CD8-positive, alpha-beta memory T cell (primary cell): ENCODE data around the gene SAMD8. TPM values are rescaled to one million over a fixed set of nuclear protein-coding genes. Genes with fewer than 3 reads are reported as not detected.

Experiments
- CTCF ChIA-PET: fragments of 350-600 bp; sonication (Branson Sonifier 250); formaldehyde crosslinking; loops from one replicate; lab custom pipeline; 2021; ENCODE audit warnings: antibody characterized with exemption; lab: Charles Lee
- POLR2A ChIA-PET: fragments of 350-600 bp; sonication (Branson Sonifier 250); formaldehyde crosslinking; loops from one replicate; lab custom pipeline; 2021; ENCODE audit warnings: antibody characterized with exemption; lab: Charles Lee
- DNase-seq, 5 donors: peaks; one replicate each; pipeline versions ENCODE4 v3.0.0 to v3.0.0-alpha.2; 2020 to 2022; ENCODE audit warnings: mixed read lengths in 1 of 5
- H3K27ac ChIP-seq: one replicate; pipeline ENCODE4 v1.7.0; 2013; ENCODE audit warnings: low read depth, mild to moderate bottlenecking, low read length, moderate library complexity
- H3K27me3 ChIP-seq: 2 replicates; pipeline ENCODE4 v1.7.0; 2013; ENCODE audit warnings: low read length, mild to moderate bottlenecking; ENCODE audit not compliant: insufficient read depth, poor library complexity, severe bottlenecking
- H3K36me3 ChIP-seq: 2 replicates; pipeline ENCODE4 v1.7.0; 2013; ENCODE audit warnings: mild to moderate bottlenecking, low read length, moderate library complexity; ENCODE audit not compliant: insufficient read depth
- H3K4me1 ChIP-seq: 2 replicates; pipeline ENCODE4 v1.7.0; 2013; ENCODE audit warnings: mild to moderate bottlenecking, low read length, moderate library complexity; ENCODE audit not compliant: insufficient read depth
- H3K4me3 ChIP-seq: 2 replicates; pipeline ENCODE4 v1.7.0; 2013; ENCODE audit warnings: mild to moderate bottlenecking, low read length
- H3K9me3 ChIP-seq: 2 replicates; pipeline ENCODE4 v1.7.0; 2013; ENCODE audit warnings: mild to moderate bottlenecking, low read length
- H3K27ac Mint-ChIP-seq, 8 donors: one replicate each; pipeline ENCODE4 v1.8.0; 2020 to 2021; ENCODE audit warnings: mixed read lengths in 8 of 8, mild to moderate bottlenecking in 6 of 8, inconsistent platforms in 3 of 8, moderate library complexity in 3 of 8
- H3K27me3 Mint-ChIP-seq, 2 donors: one replicate each; pipeline ENCODE4 v1.8.0; 2020 to 2021; ENCODE audit warnings: mixed read lengths in 2 of 2, mild to moderate bottlenecking in 1 of 2, moderate library complexity in 1 of 2
- H3K36me3 Mint-ChIP-seq, 3 donors: one replicate each; pipeline ENCODE4 v1.8.0; 2020 to 2021; ENCODE audit warnings: mixed read lengths in 3 of 3, inconsistent platforms in 1 of 3, mild to moderate bottlenecking in 1 of 3
- H3K4me1 Mint-ChIP-seq, 3 donors: one replicate each; pipeline ENCODE4 v1.8.0; 2020 to 2021; ENCODE audit warnings: mixed read lengths in 3 of 3, inconsistent platforms in 1 of 3, mild to moderate bottlenecking in 1 of 3
- H3K4me3 Mint-ChIP-seq, 7 donors: one replicate each; pipeline ENCODE4 v1.8.0; 2020 to 2021; ENCODE audit warnings: mixed read lengths in 7 of 7, mild to moderate bottlenecking in 6 of 7, moderate library complexity in 4 of 7, inconsistent platforms in 2 of 7
- H3K9me3 Mint-ChIP-seq, 5 donors: one replicate each; pipeline ENCODE4 v1.8.0; 2020 to 2022; ENCODE audit warnings: mixed read lengths in 5 of 5, mild to moderate bottlenecking in 3 of 5, moderate library complexity in 2 of 5, inconsistent platforms in 1 of 5
- polyA plus RNA-seq: library from polyadenylated mRNA; unstranded; fragments of 300-500 nt; fragmentation: Illumina TruSeq; gene quantifications from one replicate; pipeline ENCODE4 v1.2.3, GENCODE V29; 2021
- total RNA-seq, 2 experiments: library from RNA; stranded (reverse); gene quantifications; one replicate each; pipeline ENCODE4 v1.2.3, GENCODE V29; 2021

Gene SAMD8
- total and polyA plus RNA-seq, 3 experiments from 2014 or later, result 5.9 to 16.4 (median 15.0) TPM

- Histone ChIP-seq H3K4me3 (no peak overlapping the region), H3K27ac (peak overlapping the region; percentile 18), H3K27me3 (no peaks in the 10 kb centered on the region), H3K9me3 (no peaks in the 10 kb centered on the region), H3K4me1 (peaks cover 25% of the 10 kb centered on the region), H3K36me3 (peaks cover 8% of the 10 kb centered on the region)
- H3K36me3 Mint-ChIP-seq, result peaks cover 0 to 23% (median 3%) of the 10 kb centered on the region in 3 donors
- ChIA-PET CTCF (interaction anchor here (0.7 to 10.5 kb wide), 4 partner anchors 11 to 26 kb away, joined by 3 to 168 read pairs (median 4); partner anchors contain the start of gene COMTD1), POLR2A (no interaction called here)
- no peak for DNase-seq
- no peaks in the 10 kb centered on the region for H3K9me3 Mint-ChIP-seq
- H3K27me3 Mint-ChIP-seq, result peaks cover 0 to 2% of the 10 kb centered on the region in 2 donors
- peak overlapping the region in 6 of 8 donors; percentile 26 to 99 (median 65) for H3K27ac Mint-ChIP-seq
- H3K4me1 Mint-ChIP-seq, result peaks cover 21 to 27% (median 22%) of the 10 kb centered on the region in 3 donors
- peak overlapping the region in 5 of 7 donors; percentile 26 to 75 (median 43) for H3K4me3 Mint-ChIP-seq
Measured at GRCh38 chr10:75208181-75208580, 96.7 kb downstream of the SAMD8 start.

GRCh38 chr10:75209086-75209920, 97.8 kb downstream of the SAMD8 start:
- no peaks in the 10 kb centered on the region for H3K9me3 ChIP-seq
- Mint-ChIP-seq H3K27me3 (peaks cover 0 to 2% of the 10 kb centered on the region in 2 donors), H3K36me3 (peaks cover 3 to 31% (median 5%) of the 10 kb centered on the region in 3 donors), H3K4me3 (peak overlapping the region; percentile 96 to 100 (median 98)), H3K27ac (peak overlapping the region; percentile 99 to 100 (median 100)), H3K4me1 (peaks cover 24 to 33% (median 29%) of the 10 kb centered on the region in 3 donors), H3K9me3 (no peaks in the 10 kb centered on the region)
- CTCF ChIA-PET, result interaction anchor here (1.4 to 10.5 kb wide), 9 partner anchors 14 to 965 kb away, joined by 4 to 168 read pairs (median 6); partner anchors contain the start of genes COMTD1 and SAMD8
- peaks cover 15% of the 10 kb centered on the region for H3K36me3 ChIP-seq
- H3K27ac ChIP-seq, result peak overlapping the region; percentile 98
- peak overlapping the region; percentile 89 for H3K4me3 ChIP-seq
- no peaks in the 10 kb centered on the region for H3K27me3 ChIP-seq
- peak in 1 of 5 donors; percentile 52 for DNase-seq
- POLR2A ChIA-PET, result interaction anchor here (0.6 to 3.4 kb wide), 6 partner anchors 10 to 99 kb away, joined by 3 to 56 read pairs (median 6); partner anchors contain the start of genes COMTD1 and SAMD8
- peaks cover 25% of the 10 kb centered on the region for H3K4me1 ChIP-seq

DNA sequence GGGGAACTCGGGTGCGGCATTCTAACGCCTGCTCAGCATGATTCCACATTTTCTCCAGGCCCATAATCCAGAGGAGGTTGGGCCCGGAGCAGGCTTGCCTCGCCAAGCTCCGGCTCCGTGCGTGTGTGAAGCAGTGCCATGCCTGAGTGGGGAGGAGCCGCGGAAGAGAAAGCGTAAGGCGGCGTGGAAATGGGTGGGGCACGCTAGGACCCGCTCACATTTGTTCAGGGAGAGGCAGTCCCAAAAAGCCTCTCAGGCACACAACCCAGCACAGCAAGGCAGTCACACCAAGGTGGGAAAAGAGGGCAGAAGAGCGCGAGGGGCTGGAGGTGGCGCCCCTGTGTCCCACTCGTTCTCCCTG, 98.4 kb downstream of the SAMD8 start:
- Histone ChIP-seq H3K27ac (peak overlapping the region; percentile 98), H3K36me3 (peaks cover 18% of the 10 kb centered on the region), H3K4me3 (peak overlapping the region; percentile 89), H3K27me3 (no peaks in the 10 kb centered on the region), H3K9me3 (no peaks in the 10 kb centered on the region), H3K4me1 (peaks cover 25% of the 10 kb centered on the region)
- CTCF ChIA-PET, result interaction anchor here (1.0 to 10.5 kb wide), 11 partner anchors 9 to 966 kb away, joined by 3 to 168 read pairs (median 5); partner anchors contain the start of genes COMTD1 and SAMD8
- DNase-seq, result peak; percentile 64 to 86 (median 81)
- POLR2A ChIA-PET, result interaction anchor here (0.6 to 3.4 kb wide), 5 partner anchors 9 to 99 kb away, joined by 3 to 56 read pairs (median 9); partner anchors contain the start of genes COMTD1 and SAMD8
- Mint-ChIP-seq H3K9me3 (no peaks in the 10 kb centered on the region), H3K4me3 (peak overlapping the region; percentile 96 to 100 (median 98)), H3K36me3 (peaks cover 3 to 37% (median 5%) of the 10 kb centered on the region in 3 donors), H3K4me1 (peaks cover 25 to 38% (median 32%) of the 10 kb centered on the region in 3 donors), H3K27ac (peak overlapping the region; percentile 99 to 100 (median 100)), H3K27me3 (peaks cover 0 to 2% of the 10 kb centered on the region in 2 donors)

- peak within 1 kb of the TSS; percentile 96 to 100 (median 98) for H3K4me3 Mint-ChIP-seq
- peaks cover 26 to 39% (median 32%) of the 10 kb centered on the region in 3 donors for H3K4me1 Mint-ChIP-seq
- peak within 1 kb of the TSS; percentile 99 to 100 (median 100) for H3K27ac Mint-ChIP-seq
- POLR2A ChIA-PET, result interaction anchor here (0.6 to 3.4 kb wide), 10 partner anchors 13 to 1481 kb away, joined by 3 to 56 read pairs (median 4); partner anchors contain the start of genes COMTD1 and SAMD8
- Histone ChIP-seq H3K4me3 (peak within 1 kb of the TSS; percentile 89), H3K9me3 (no peaks in the 10 kb centered on the region), H3K4me1 (peaks cover 25% of the 10 kb centered on the region), H3K27ac (peak within 1 kb of the TSS; percentile 98), H3K36me3 (peaks cover 18% of the 10 kb centered on the region), H3K27me3 (no peaks in the 10 kb centered on the region)
- no peaks in the 10 kb centered on the region for H3K9me3 Mint-ChIP-seq
- peak; percentile 92 to 99 (median 96) for DNase-seq
- H3K36me3 Mint-ChIP-seq, result peaks cover 3 to 40% (median 5%) of the 10 kb centered on the region in 3 donors
- peaks cover 0 to 2% of the 10 kb centered on the region in 2 donors for H3K27me3 Mint-ChIP-seq
- CTCF ChIA-PET, result interaction anchor here (1.0 to 10.5 kb wide), 10 partner anchors 9 to 966 kb away, joined by 3 to 168 read pairs (median 6); partner anchors contain the start of genes COMTD1 and SAMD8
Measured at GRCh38 chr10:75210282-75211006, 99.0 kb downstream of the SAMD8 start, which contains the start of gene VDAC2. Gene VDAC2 (plus strand): TSS chr10:75210796. CDS start chr10:75211159, 363 bp downstream.

DNA sequence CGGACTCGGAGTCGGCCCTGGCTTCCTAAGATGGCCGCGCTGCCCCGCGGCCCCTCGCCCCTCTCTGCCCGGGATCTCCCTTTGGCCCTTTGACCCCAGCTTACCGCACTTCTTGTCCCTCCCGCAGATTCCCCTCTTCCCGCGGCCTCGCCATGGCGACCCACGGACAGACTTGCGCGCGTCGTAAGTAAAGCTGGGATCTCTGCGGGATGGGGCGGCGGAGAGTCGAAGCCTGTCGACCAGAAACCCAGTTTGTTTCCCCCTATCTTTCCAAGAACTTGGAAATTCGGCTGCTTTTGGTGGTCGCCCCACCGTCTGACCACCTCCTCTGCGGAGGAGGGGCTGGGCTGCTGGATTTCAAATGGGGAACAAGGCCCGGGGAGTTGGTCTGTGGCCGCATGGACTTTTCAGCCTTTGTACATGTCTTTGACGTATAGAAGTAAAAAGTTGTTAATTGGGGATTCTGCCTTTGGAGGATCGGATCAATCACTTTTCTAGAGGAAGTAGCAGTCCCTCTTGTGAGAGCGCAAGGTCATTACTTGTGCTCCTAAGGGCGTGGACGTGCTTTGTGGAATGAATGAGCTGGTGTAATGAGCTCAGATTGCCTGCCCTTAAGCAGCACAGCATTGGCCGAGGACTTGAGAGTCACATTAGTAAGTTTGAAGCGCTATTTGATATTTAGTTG, 99.7 kb downstream of the SAMD8 start:
- H3K27ac ChIP-seq, result peak overlapping the region; percentile 98
- no peaks in the 10 kb centered on the region for H3K9me3 ChIP-seq
- H3K4me3 ChIP-seq, result peak overlapping the region; percentile 89
- ChIA-PET POLR2A (interaction anchor here (0.6 to 3.4 kb wide), 10 partner anchors 13 to 1482 kb away, joined by 3 to 56 read pairs (median 4); partner anchors contain the start of genes COMTD1 and SAMD8), CTCF (interaction anchor here (1.0 to 10.5 kb wide), 8 partner anchors 10 to 24 kb away, joined by 3 to 168 read pairs (median 6); partner anchors contain the start of gene COMTD1)
- peaks cover 0 to 2% of the 10 kb centered on the region in 2 donors for H3K27me3 Mint-ChIP-seq
- peaks cover 25% of the 10 kb centered on the region for H3K4me1 ChIP-seq
- DNase-seq, result peak in 2 of 5 donors; percentile 12 to 24
- peaks cover 30 to 44% (median 37%) of the 10 kb centered on the region in 3 donors for H3K4me1 Mint-ChIP-seq
- H3K27ac Mint-ChIP-seq, result peak overlapping the region; percentile 94 to 100 (median 98)
- H3K27me3 ChIP-seq, result no peaks in the 10 kb centered on the region
- peaks cover 3 to 48% (median 10%) of the 10 kb centered on the region in 3 donors for H3K36me3 Mint-ChIP-seq
- peaks cover 22% of the 10 kb centered on the region for H3K36me3 ChIP-seq
- peak overlapping the region; percentile 88 to 100 (median 98) for H3K4me3 Mint-ChIP-seq
- no peaks in the 10 kb centered on the region for H3K9me3 Mint-ChIP-seq

DNA sequence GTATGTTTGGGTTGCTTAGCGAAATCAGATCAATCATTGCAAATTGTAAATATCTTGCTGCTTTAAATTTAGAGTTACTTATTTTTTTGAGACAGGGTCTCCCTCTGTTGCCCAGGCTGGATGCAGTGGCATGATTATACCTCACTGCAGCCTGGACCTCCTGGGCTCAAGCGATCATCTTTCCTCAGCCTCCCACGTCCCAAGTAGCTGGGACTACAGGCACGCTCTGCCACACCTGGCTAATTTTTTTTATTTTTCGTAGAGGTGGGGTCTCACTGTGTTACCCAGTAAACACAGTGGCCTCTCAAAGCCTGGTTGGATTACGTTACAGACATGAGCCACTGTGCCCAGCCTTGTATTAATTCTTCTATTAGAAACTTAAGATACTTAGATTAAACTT, 100.9 kb downstream of the SAMD8 start:
- H3K27me3 ChIP-seq, result no peaks in the 10 kb centered on the region
- Mint-ChIP-seq H3K4me3 (peak overlapping the region; percentile 59 to 100 (median 97)), H3K4me1 (peaks cover 36 to 51% (median 45%) of the 10 kb centered on the region in 3 donors), H3K9me3 (no peaks in the 10 kb centered on the region), H3K27me3 (peaks cover 0 to 2% of the 10 kb centered on the region in 2 donors), H3K36me3 (peaks cover 3 to 56% (median 11%) of the 10 kb centered on the region in 3 donors), H3K27ac (peak overlapping the region; percentile 79 to 100 (median 98))
- no peak for DNase-seq
- H3K27ac ChIP-seq, result no peak overlapping the region
- no peaks in the 10 kb centered on the region for H3K9me3 ChIP-seq
- peaks cover 25% of the 10 kb centered on the region for H3K4me1 ChIP-seq
- POLR2A ChIA-PET, result interaction anchor here (0.6 to 3.4 kb wide), 3 partner anchors 21 to 102 kb away, joined by 5 to 56 read pairs (median 23); partner anchors contain the start of genes COMTD1 and SAMD8
- H3K36me3 ChIP-seq, result peaks cover 33% of the 10 kb centered on the region
- H3K4me3 ChIP-seq, result no peak overlapping the region
- CTCF ChIA-PET, result interaction anchor here (1.0 to 10.5 kb wide), 4 partner anchors 16 to 24 kb away, joined by 3 to 168 read pairs (median 7); partner anchors contain the start of gene COMTD1
